SH-SY5Y (cell line): Measurements from ENCODE around the gene PRMT7.
A peak's percentile ranks its signal among the peaks of the same experiment; 100 is the strongest.

ENCODE experiments used
- GATA2 ChIP-seq: IDR thresholded peaks from 2 replicates; pipeline ENCODE4 v1.6.1; 2011; ENCODE audit warnings: mild to moderate bottlenecking, low read depth, low read length
- GATA3 ChIP-seq: IDR thresholded peaks from 2 replicates; pipeline ENCODE4 v1.6.1; 2011; ENCODE audit warnings: low read depth, mild to moderate bottlenecking, low read length, moderate library complexity

PRMT7 gene

DNA sequence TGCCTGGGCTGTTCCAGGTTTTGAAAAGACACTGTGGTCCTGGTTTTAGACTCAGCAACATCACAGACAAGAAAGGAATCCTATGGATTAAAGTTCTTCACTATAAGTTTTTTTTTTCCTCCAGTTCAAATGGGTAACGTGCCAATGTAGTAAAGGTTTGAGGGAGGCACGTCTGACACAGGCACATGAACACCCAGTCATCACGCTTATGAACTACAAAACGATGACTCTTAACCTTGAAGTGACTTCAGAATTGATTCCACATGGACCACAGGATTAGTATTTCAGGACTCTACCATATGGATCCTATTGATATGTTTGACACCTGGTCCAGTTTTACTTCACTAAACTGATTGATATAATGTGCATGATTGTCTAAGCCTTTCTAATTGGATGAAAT is 2.3 kb downstream of the PRMT7 start:
- TF ChIP-seq GATA3 (no peak), GATA2 (no peak)

DNA sequence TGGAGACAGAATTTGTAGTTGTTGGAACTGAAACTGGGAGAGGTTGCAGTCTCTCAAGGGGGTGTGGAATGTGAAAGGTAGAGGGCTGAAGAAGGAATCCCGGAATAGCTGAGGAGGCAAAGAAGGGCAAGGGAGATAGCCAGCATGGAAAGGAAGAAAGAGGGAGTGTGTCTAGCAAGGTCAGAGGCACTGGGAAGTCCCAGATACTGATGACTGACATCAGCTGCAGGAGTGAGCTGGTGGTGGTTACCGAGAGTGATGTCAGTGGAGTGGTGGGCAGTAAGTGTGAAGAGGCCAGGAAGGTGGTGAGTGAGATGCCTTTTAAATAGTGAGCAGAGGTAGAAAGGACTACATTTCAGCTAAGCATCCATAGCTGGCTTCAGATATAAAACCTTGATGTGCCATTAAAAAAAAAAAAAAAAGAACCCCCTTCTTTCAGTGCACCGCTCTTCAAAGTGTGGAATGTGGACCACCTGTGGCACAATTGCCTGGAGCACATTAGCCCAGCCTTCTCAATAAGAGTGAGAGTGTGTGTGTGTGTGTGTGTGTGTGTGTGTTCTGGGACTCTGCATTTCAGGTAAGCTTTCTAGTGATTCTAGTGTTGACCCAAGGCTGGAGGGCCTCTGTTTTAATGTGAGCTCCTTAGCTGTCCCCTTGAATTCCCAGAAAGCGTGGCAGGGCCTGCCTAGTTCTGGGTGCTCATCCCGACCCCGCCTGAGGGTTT is 8.5 kb downstream of the PRMT7 start:
- TF ChIP-seq GATA3 (no peak), GATA2 (no peak)

DNA sequence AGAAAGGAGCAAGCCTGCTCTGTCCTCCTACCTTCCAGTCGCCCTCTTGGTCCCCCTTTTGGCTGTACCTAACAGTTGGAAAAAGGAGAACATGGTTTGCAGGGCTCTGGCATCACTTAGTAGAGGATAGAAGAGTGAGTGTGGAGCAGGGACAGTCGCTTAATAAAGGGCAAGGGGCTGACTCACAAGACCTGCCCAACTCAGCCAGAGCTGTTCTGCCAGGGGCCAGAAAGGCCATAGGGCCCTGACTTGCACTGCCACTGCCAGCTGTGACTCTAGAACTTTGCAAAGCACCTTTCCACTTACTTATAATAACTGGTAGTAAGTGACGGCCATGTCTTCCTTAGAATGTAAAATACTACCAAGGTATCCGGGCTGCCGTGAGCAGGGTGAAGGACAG is 13.5 kb downstream of the PRMT7 start:
- TF ChIP-seq GATA2 (no peak), GATA3 (no peak)

DNA sequence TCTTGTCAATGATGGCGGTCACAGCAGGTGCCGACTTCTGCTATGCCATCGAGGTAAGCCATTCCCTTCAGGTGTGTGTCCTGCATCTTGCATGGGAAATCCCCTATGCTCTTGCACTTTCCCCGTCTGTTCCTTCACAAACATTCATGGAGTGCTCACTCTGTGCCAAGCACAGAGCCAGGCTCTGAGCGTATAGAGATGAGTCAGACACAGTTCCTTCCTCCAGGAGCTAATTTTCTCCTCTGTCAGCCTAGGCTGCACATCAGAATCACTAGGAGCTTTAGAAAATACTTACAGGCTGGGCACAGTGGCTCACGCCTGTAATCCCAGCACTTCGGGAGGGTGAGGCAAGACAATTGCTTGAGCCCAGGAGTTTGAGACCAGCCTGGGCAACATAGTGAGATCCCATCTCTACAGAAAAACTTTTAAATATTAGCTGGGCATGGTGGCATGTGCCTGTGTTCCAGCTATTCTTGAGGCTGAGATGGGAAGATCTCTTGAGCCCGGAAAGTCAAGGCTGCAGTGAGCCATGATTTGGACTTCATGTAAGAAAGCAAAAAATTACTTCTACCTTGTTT is 14.1 kb downstream of the PRMT7 start:
- TF ChIP-seq GATA2 (no peak), GATA3 (no peak)

DNA sequence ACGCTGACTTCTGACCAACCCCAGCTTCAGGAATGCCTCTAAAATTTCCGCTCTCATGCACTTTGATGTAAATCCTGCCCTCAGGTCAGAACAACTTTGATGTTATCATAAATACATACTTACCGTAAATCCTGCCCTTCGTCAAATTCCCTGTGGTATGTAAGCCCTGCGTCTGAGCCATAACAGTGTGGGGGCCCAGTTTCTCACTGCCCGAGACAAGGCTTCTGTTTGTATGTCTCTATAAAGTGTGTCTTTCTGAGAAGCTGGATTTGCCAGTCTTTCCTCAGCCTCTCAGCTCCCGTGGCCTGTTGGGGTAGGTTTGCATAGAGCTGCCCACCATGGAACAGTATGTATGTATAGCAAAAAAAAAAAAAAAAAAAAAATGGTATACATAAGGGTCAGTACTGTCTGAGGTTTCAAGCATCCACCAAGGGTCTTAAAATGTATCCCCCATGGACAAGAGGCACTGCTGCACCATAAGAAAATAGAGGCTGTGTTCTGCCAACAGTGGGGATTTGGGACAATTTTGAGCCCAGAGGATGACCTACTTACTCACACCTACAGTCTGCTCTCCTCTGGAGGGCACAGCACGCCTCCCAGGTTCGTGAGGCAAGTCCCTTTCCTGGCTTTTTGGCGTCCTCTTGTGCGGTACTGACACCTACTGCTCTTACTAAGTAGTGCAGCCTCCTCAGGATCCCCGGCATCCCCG is 17.5 kb downstream of the PRMT7 start:
- TF ChIP-seq GATA2: no peak
- TF ChIP-seq GATA3: no peak

DNA sequence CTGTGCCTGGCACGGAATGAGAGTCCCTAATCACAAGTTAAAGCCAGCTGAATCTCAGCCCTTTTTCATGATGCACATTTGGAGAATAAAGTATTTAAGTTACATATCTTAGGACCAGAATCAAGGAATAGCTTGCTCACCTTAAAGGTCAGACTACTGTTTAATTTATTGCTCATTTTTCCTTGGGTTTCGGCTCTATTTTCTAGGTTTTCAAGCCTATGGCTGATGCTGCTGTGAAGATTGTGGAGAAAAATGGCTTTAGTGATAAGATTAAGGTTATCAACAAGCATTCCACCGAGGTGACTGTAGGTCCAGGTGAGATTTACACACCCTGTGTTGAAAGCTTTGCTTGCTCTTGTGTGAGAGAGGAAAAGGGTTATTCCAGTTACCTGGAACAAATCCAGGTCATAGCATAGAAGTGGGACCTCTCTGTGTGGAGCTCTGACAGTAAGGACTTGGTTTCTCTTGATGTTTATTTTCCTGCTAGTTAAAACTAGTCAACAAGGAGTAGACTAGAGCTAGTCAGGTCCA is 18.1 kb downstream of the PRMT7 start:
- TF ChIP-seq GATA3: no peak
- no peak for TF ChIP-seq GATA2

DNA sequence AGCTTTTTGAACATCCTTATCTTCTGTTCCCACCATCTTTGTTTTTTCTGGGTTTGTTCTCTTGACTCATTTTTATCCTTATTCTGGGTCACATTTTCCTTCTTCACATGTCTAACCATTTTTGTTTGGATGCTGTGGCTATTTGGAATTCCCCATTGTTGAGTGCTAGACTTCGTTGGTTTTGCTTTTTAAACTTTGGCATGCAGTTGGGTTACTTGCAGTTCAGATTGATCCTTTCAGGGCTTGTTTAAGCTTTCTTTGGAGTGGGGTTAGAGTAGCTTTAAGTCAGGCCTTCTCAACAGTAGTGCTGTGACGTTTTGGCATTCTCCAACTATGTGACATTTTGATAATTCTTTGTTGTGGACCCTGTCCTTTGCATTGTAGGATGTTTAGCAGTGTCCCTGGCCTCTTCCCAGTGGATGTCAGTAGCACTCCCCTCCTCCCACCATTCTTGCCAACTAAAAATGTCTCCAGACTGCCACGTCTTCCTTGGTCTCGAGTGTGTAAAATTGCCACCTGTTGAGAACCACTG is 21.1 kb downstream of the PRMT7 start:
- no peak for TF ChIP-seq GATA3
- no peak for TF ChIP-seq GATA2

DNA sequence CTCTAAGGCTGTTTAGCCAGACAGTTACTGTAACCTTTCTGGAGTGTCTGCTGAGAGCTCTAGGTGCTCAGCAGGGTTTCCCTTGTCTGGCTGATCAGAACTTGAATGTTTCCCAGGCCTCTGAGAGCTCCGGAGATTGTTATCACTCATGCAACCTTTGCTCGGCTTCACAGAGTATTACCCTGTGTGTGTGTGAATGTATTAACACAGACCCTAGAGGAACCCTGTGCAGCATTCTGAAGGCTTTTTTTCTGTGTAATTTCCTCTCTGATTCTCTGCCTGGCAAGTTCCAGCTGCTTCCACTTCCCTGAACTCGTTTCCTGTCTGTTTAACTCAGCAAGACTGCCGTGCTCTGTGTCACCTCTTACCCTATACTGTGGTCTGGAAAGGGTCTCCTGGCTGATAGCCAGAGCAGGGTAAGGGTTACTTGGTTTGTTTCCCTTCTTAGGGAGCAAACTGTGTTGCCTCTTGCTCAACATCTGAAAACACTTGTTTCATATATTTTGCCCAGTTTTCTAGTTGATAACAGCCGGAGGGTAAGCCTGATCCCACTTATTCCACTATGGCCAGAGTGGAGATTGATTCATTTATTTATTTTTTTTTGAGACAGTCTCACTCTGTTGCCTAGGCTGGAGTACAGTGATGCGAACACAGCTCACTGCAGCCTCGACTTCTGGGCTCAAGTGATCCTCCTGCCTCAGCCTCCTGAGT is 21.7 kb downstream of the PRMT7 start:
- TF ChIP-seq GATA2: peak; percentile 97
- TF ChIP-seq GATA3: peak; percentile 81

DNA sequence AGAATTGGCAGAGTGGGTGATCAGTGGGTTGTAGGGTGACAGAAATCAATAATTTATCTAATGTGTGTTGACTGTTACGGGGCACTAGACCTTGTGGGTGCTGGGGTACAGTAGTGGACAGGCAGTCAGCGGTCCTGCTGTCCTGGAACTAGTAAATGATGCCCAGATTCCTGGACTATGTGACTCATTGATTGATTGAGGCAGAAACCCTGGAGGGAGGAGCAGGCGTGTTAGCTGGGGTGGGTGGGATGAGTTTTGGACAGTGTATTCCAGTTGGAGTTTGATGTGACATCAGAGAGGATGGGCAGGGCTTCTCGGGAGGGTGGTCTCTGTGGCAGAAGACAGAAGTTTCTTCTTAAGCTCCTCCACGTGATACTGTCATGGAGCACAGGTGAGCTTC is 24.4 kb downstream of the PRMT7 start:
- TF ChIP-seq GATA3: no peak
- no peak for TF ChIP-seq GATA2

DNA sequence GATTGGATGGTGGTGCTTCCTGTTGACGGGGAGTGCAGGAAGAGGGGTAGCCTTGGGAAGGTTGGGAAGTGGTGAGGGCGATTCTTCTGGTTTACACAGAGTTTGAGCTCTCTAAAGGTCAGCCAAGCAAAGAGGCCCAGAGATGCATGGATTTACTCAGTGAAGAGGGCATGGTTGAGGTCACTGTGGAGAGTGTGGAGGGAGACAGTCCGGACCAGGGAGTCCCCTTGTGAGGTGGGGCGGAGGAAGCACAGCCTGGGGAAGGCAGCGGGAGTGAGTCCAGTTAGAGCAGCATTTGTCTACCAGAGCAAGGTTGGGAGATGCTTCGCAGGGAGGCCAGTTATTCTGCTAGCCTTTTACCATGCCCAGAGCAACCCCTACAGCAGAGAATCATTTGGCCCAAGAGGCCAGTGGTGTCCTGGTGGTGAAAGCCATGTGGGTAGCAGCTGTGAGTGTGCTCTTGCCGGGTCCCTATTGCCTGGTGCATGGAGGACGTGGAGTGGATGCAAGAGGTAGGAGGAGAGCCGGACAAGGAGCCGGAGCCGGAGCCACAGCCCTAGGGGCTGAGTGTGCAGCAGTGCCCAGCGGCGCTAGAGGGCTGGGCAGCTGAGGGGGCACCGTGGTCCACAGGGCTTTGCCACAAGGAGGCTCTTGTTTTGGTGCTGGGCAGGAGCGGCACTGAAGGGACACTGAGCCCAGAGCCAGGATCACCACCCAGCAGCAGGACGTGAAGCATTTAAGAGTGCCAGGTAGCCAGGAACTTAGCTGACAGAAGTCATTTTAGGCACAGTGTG is 27.7 kb downstream of the PRMT7 start:
- TF ChIP-seq GATA3 (no peak), GATA2 (no peak)

DNA sequence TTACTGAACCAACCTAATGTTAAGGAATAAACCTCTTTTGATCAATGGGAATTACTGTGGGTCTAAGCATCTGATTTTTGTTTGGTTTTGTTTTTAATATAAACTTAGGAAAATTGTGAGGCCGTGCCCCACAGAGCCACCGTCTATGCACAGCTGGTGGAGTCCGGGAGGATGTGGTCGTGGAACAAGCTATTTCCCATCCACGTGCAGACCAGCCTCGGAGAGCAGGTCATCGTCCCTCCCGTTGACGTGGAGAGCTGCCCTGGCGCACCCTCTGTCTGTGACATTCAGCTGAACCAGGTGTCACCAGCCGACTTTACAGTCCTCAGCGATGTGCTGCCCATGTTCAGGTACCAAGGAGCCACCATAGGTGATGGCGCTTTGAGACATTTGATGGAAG is 28.4 kb downstream of the PRMT7 start:
- TF ChIP-seq GATA3 (no peak), GATA2 (no peak)

DNA sequence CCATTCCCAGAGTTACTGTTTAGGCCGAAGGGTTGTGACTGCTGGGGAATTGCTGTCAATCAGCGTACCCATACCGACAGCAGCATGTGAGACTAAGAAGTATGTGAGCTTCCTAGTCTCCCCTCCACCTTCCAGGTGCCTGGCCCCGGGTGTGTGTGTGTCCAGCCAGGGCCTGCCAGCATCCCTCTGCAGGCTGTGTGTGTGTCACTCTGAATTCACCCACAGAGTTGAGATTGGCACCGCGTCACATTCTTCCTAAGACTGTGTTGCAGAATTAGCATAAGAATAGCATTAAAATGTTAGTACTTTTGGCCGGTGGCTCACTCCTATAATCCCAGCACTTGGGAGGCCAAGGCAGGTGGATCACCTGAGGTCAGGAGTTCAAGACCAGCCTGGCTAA is 31.8 kb downstream of the PRMT7 start:
- no peak for TF ChIP-seq GATA3
- no peak for TF ChIP-seq GATA2

DNA sequence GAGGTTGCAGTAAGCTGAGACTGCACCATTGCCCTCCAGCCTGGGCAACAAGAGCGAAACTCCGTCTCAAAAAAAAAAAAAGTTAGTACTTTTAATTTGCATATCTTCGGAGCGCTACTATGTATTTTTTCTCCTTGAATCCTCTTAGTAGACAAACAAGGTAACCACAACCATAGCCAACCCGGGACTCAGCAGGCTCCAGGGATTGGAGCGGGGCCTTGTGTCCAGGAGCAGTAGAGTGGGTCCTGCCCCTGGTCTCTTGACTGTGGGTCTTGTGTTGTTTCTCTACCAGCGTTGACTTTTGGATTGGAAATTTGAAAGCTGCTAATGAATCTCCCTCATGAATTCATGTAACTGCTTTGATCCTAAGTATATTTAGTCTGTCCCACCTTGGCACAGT is 32.3 kb downstream of the PRMT7 start:
- no peak for TF ChIP-seq GATA3
- TF ChIP-seq GATA2: no peak
